Neural progenitor cell (in vitro differentiated cells): ENCODE measurements around the gene TCEANC2. TPM values are rescaled to one million over a fixed set of nuclear protein-coding genes. Genes with fewer than 3 reads are reported as not detected.

Source experiments
- DNase-seq: peaks from one replicate; pipeline ENCODE4 v3.0.0-alpha.2; 2016; ENCODE audit warnings: low spot score
- H2AFZ ChIP-seq: fragments of 200-600 bp; sonication (generic); replicated peaks from 2 replicates; pipeline ENCODE4 v1.6.1; 2016; ENCODE audit warnings: antibody characterized with exemption
- H3F3A ChIP-seq: fragments of 200-600 bp; sonication (generic); 2 replicates; pipeline ENCODE4 v1.6.1; 2016; ENCODE audit warnings: antibody characterized with exemption, low read depth
- H3K27ac ChIP-seq: fragments of 200-600 bp; sonication (generic); 2 replicates; pipeline ENCODE4 v1.5.1; 2016; ENCODE audit warnings: mild to moderate bottlenecking
- H3K27me3 ChIP-seq: fragments of 200-600 bp; sonication (generic); 2 replicates; pipeline ENCODE4 v1.6.1; 2016; ENCODE audit warnings: mild to moderate bottlenecking, moderate library complexity
- H3K36me3 ChIP-seq: fragments of 200-600 bp; sonication (generic); 2 replicates; pipeline ENCODE4 v1.5.1; 2016
- H3K4me1 ChIP-seq: fragments of 200-600 bp; sonication (generic); 2 replicates; pipeline ENCODE4 v1.6.1; 2016; ENCODE audit warnings: mixed run types
- H3K4me2 ChIP-seq: fragments of 200-600 bp; sonication (generic); 2 replicates; pipeline ENCODE4 v1.6.1; 2016
- H3K4me3 ChIP-seq: fragments of 200-600 bp; sonication (generic); 2 replicates; pipeline ENCODE4 v1.5.1; 2016
- H3K79me2 ChIP-seq: fragments of 200-600 bp; sonication (generic); 2 replicates; pipeline ENCODE4 v1.6.1; 2016; ENCODE audit warnings: low read depth
- H3K9ac ChIP-seq: fragments of 200-600 bp; sonication (generic); 2 replicates; pipeline ENCODE4 v1.6.1; 2016
- H3K9me3 ChIP-seq: fragments of 200-600 bp; sonication (generic); 2 replicates; pipeline ENCODE4 v1.5.1; 2016; ENCODE audit warnings: low read depth
- H4K20me1 ChIP-seq: fragments of 200-600 bp; sonication (generic); 2 replicates; pipeline ENCODE4 v1.6.1; 2016; ENCODE audit warnings: low read depth
- H3K27ac Mint-ChIP-seq: 3 replicates; pipeline ENCODE4 v1.8.0; 2021; ENCODE audit warnings: mixed read lengths
- H3K27me3 Mint-ChIP-seq: 2 replicates; pipeline ENCODE4 v1.8.0; 2022; ENCODE audit warnings: low read depth, mild to moderate bottlenecking, inconsistent platforms, moderate library complexity, mixed read lengths; ENCODE audit not compliant: insufficient read depth
- H3K36me3 Mint-ChIP-seq: 3 replicates; pipeline ENCODE4 v1.8.0; 2021; ENCODE audit warnings: mixed read lengths
- H3K4me1 Mint-ChIP-seq: 3 replicates; pipeline ENCODE4 v1.8.0; 2021; ENCODE audit warnings: mixed read lengths
- H3K4me3 Mint-ChIP-seq: 3 replicates; pipeline ENCODE4 v1.8.0; 2021; ENCODE audit warnings: mild to moderate bottlenecking, moderate library complexity, mixed read lengths
- H3K9me3 Mint-ChIP-seq: 3 replicates; pipeline ENCODE4 v1.8.0; 2020; ENCODE audit warnings: mixed read lengths
- EZH2 ChIP-seq: fragments of 200-600 bp; sonication (generic); IDR thresholded peaks from 2 replicates; pipeline ENCODE4 v1.6.1; 2017; ENCODE audit warnings: antibody characterized with exemption, mild to moderate bottlenecking, moderate library complexity
- EZH2phosphoT487 ChIP-seq: fragments of 200-600 bp; sonication (generic); IDR thresholded peaks from 2 replicates; pipeline ENCODE4 v1.6.1; 2017; ENCODE audit warnings: antibody characterized with exemption
- total RNA-seq: library from RNA; depleted of rRNA; stranded (reverse); fragments of >200 nt; gene quantifications from 2 replicates; pipeline ENCODE4 v1.2.3, GENCODE V29; 2015; ENCODE audit warnings: low replicate concordance
- TF ChIP-seq, protein P1 (sequence below): fragments of 200-600 bp; sonication (generic); IDR thresholded peaks from 2 replicates; pipeline ENCODE4 v1.5.1; 2017; ENCODE audit warnings: antibody characterized with exemption, mild to moderate bottlenecking

Gene TCEANC2
- total RNA-seq, 1 donor from 2014 or later = 11.6 TPM

DNA sequence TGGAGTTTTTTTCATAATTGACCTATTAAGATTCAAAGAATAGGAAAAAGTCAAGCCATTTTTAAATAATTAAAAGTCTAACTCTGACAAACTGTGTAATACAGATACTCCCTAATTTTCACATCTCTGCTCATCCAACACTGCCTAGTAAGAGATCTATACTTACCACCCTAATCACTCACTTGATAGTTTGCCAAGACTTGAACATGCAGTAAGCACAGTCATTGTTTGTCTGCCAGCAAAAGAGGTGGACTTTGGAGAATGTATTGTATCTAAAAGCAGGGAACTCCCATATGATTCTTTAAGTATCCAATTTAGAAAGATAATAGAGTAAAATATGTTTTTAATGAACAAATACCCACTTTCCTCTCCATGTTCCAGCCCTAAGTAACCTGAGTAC lies 15.9 kb upstream of the TCEANC2 start:
- H3K79me2 ChIP-seq = no peaks in the 10 kb centered on the region
- Mint-ChIP-seq H3K36me3 (peaks cover 8% of the 10 kb centered on the region), H3K9me3 (no peaks in the 10 kb centered on the region), H3K4me1 (no peaks in the 10 kb centered on the region), H3K4me3 (no peak overlapping the region), H3K27me3 (no peaks in the 10 kb centered on the region), H3K27ac (no peak overlapping the region)
- H3F3A ChIP-seq = no peaks in the 10 kb centered on the region
- no peak for DNase-seq
- H3K9ac ChIP-seq = no peak overlapping the region
- H3K27ac ChIP-seq = no peak overlapping the region
- no peak for TF ChIP-seq EZH2phosphoT487
- TF ChIP-seq EZH2 = no peak
- TF ChIP-seq, protein P1, sequence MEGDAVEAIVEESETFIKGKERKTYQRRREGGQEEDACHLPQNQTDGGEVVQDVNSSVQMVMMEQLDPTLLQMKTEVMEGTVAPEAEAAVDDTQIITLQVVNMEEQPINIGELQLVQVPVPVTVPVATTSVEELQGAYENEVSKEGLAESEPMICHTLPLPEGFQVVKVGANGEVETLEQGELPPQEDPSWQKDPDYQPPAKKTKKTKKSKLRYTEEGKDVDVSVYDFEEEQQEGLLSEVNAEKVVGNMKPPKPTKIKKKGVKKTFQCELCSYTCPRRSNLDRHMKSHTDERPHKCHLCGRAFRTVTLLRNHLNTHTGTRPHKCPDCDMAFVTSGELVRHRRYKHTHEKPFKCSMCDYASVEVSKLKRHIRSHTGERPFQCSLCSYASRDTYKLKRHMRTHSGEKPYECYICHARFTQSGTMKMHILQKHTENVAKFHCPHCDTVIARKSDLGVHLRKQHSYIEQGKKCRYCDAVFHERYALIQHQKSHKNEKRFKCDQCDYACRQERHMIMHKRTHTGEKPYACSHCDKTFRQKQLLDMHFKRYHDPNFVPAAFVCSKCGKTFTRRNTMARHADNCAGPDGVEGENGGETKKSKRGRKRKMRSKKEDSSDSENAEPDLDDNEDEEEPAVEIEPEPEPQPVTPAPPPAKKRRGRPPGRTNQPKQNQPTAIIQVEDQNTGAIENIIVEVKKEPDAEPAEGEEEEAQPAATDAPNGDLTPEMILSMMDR = no peak
- no peaks in the 10 kb centered on the region for H3K36me3 ChIP-seq
- H3K4me3 ChIP-seq = no peak overlapping the region
- no peaks in the 10 kb centered on the region for H3K4me1 ChIP-seq
- no peak overlapping the region for H2AFZ ChIP-seq
- H3K9me3 ChIP-seq = no peaks in the 10 kb centered on the region
- H4K20me1 ChIP-seq = no peaks in the 10 kb centered on the region
- H3K4me2 ChIP-seq = no peak overlapping the region
- H3K27me3 ChIP-seq = no peaks in the 10 kb centered on the region

DNA sequence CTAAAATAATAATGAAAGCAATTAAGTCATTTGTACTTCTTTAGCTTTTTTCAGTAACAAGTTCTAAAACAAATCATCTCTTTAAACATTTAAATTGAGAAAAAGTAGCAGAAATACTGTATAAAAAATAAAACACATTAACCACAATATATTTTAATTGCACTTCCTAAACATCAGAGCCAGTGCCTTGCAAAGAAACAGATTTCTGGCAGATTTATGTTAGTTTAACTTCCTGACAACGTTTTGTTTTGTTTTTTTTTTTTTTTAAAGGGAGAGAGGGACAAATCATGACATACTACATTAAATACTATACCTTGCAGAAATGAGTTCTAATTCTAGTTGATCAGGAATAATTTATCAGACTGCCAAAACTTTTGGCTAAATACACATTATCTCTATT lies 11.6 kb upstream of the TCEANC2 start:
- Histone ChIP-seq H4K20me1 (peaks cover 4% of the 10 kb centered on the region), H3K27me3 (no peaks in the 10 kb centered on the region), H3K9me3 (no peaks in the 10 kb centered on the region), H3K9ac (no peak overlapping the region), H3K4me3 (no peak overlapping the region), H3K36me3 (no peaks in the 10 kb centered on the region), H3K4me1 (no peaks in the 10 kb centered on the region), H3K27ac (no peak overlapping the region), H2AFZ (no peak overlapping the region), H3F3A (no peaks in the 10 kb centered on the region), H3K79me2 (peaks cover 7% of the 10 kb centered on the region), H3K4me2 (no peak overlapping the region)
- Mint-ChIP-seq H3K4me1 (no peaks in the 10 kb centered on the region), H3K4me3 (no peak overlapping the region), H3K27me3 (no peaks in the 10 kb centered on the region), H3K36me3 (peaks cover 5% of the 10 kb centered on the region), H3K9me3 (no peaks in the 10 kb centered on the region), H3K27ac (no peak overlapping the region)
- TF ChIP-seq EZH2phosphoT487 (no peak), EZH2 (no peak)
- TF ChIP-seq, protein P1 = no peak
- no peak for DNase-seq

DNA sequence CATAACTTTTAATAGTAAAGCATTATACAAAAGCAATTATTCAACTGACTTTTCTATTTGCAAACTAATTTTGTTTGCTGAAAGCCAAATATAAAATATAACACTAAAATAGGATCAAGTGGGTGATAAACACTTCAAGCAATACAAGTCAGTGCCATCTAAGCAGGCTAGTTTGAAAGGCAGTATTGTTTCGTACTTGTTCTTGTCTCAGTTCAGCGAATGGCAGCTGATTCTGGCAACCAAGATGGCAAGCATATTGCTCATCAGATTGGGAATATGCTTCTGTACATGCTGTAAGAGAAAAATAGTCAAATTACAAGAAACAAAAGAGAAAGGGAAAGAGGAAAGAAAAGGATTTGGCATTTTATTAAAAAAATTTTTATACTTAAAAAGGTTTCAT lies 7.9 kb upstream of the TCEANC2 start:
- Histone ChIP-seq H2AFZ (no peak overlapping the region), H3K4me1 (no peaks in the 10 kb centered on the region), H3K36me3 (no peaks in the 10 kb centered on the region), H3K9me3 (no peaks in the 10 kb centered on the region), H3F3A (no peaks in the 10 kb centered on the region), H4K20me1 (peaks cover 17% of the 10 kb centered on the region), H3K27me3 (no peaks in the 10 kb centered on the region), H3K27ac (no peak overlapping the region), H3K4me2 (no peak overlapping the region), H3K79me2 (peaks cover 43% of the 10 kb centered on the region), H3K9ac (no peak overlapping the region), H3K4me3 (no peak overlapping the region)
- H3K27ac Mint-ChIP-seq = no peak overlapping the region
- DNase-seq = no peak
- peaks cover 3% of the 10 kb centered on the region for H3K36me3 Mint-ChIP-seq
- TF ChIP-seq EZH2phosphoT487 (no peak), EZH2 (no peak)
- TF ChIP-seq, protein P1 = no peak
- no peaks in the 10 kb centered on the region for H3K27me3 Mint-ChIP-seq
- H3K4me3 Mint-ChIP-seq = no peak overlapping the region
- no peaks in the 10 kb centered on the region for H3K4me1 Mint-ChIP-seq
- no peaks in the 10 kb centered on the region for H3K9me3 Mint-ChIP-seq
